IMR-90 (cell line): ENCODE measurements around the gene ESAM. TPM values are rescaled to one million over a fixed set of nuclear protein-coding genes. Genes with fewer than 3 reads are reported as not detected.

Experiments
- ATAC-seq: fragments of 200-7000 bp; cut with Tn5 transposase; 2 replicates; pipeline ENCODE4 v1.9.1; 2020; ENCODE audit warnings: low read depth, mild to moderate bottlenecking, moderate library complexity
- BruUV-seq: library from RNA; stranded (reverse); fragments of 400-500 nt; replicated peaks from 2 replicates; lab custom pipeline; 2021; lab: Mats Ljungman, UMichigan
- CTCF ChIA-PET: fragments of 300-600 bp; formaldehyde crosslinking; extraction: SDS; loops from one replicate; lab custom pipeline; 2021; ENCODE audit warnings: antibody characterized with exemption; lab: Yijun Ruan, JAX
- POLR2A ChIA-PET: fragments of 300-600 bp; sonication (Branson Sonifier 250); formaldehyde crosslinking; loops from one replicate; lab custom pipeline; 2022; ENCODE audit warnings: antibody characterized with exemption; ENCODE audit not compliant: unreplicated experiment; lab: Charles Lee
- DNase-seq: peaks from one replicate; pipeline ENCODE4 v3.0.0; 2013
- H2AFZ ChIP-seq: replicated peaks from 2 replicates; pipeline ENCODE3; 2013; ENCODE audit warnings: low read length, mild to moderate bottlenecking; ENCODE audit not compliant: poor library complexity
- H2AK5ac ChIP-seq: 2 replicates; pipeline ENCODE4 v1.6.1; 2013; ENCODE audit warnings: low read depth, low read length, inconsistent platforms
- H2AK9ac ChIP-seq: replicated peaks from 2 replicates; pipeline ENCODE3; 2013; ENCODE audit warnings: mild to moderate bottlenecking, low read depth, low read length, moderate library complexity; ENCODE audit not compliant: poor library complexity
- H2BK120ac ChIP-seq: 2 replicates; pipeline ENCODE4 v1.6.1; 2013; ENCODE audit warnings: low read depth, low read length, inconsistent platforms
- H2BK15ac ChIP-seq: 3 replicates; pipeline ENCODE4 v1.6.1; 2013; ENCODE audit warnings: low read depth, low read length, inconsistent platforms
- H2BK20ac ChIP-seq: 2 replicates; pipeline ENCODE4 v1.6.1; 2013; ENCODE audit warnings: low read depth, mild to moderate bottlenecking, inconsistent platforms, low read length, moderate library complexity
- H2BK5ac ChIP-seq: 2 replicates; pipeline ENCODE4 v1.6.1; 2013; ENCODE audit warnings: mild to moderate bottlenecking, low read depth, low read length, inconsistent platforms; ENCODE audit not compliant: poor library complexity, severe bottlenecking
- H3K14ac ChIP-seq: replicated peaks from 2 replicates; pipeline ENCODE4 v1.6.1; 2013; ENCODE audit warnings: low read depth, low read length, inconsistent platforms
- H3K18ac ChIP-seq: 2 replicates; pipeline ENCODE4 v1.6.1; 2013; ENCODE audit warnings: low read depth, low read length, control low read depth
- H3K23ac ChIP-seq: 2 replicates; pipeline ENCODE4 v1.6.1; 2013; ENCODE audit warnings: low read depth, low read length, inconsistent platforms
- H3K27ac ChIP-seq: 2 replicates; pipeline ENCODE4 v1.5.1; 2013; ENCODE audit warnings: mild to moderate bottlenecking, control low read depth, low read length; ENCODE audit not compliant: insufficient read depth
- H3K27me3 ChIP-seq: 2 replicates; pipeline ENCODE4 v1.6.1; 2013; ENCODE audit warnings: low read length; ENCODE audit not compliant: control insufficient read depth, insufficient read depth
- H3K36me3 ChIP-seq: 2 replicates; pipeline ENCODE4 v1.6.1; 2013; ENCODE audit warnings: low read length, mixed read lengths; ENCODE audit not compliant: control insufficient read depth, insufficient read depth
- H3K4ac ChIP-seq: 2 replicates; pipeline ENCODE4 v1.6.1; 2013; ENCODE audit warnings: low read depth, low read length, inconsistent platforms
- H3K4me1 ChIP-seq: 2 replicates; pipeline ENCODE4 v1.6.1; 2013; ENCODE audit warnings: low read length, mixed read lengths; ENCODE audit not compliant: control insufficient read depth, insufficient read depth
- H3K4me2 ChIP-seq: 2 replicates; pipeline ENCODE4 v1.6.1; 2013; ENCODE audit warnings: low read depth, mild to moderate bottlenecking, control low read depth, low read length, moderate library complexity
- H3K4me3 ChIP-seq: 2 replicates; pipeline ENCODE4 v1.5.1; 2013; ENCODE audit warnings: low read depth, mild to moderate bottlenecking, control low read depth, low read length, moderate library complexity; ENCODE audit not compliant: insufficient read depth
- H3K56ac ChIP-seq: 2 replicates; pipeline ENCODE4 v1.6.1; 2013; ENCODE audit warnings: low read length, inconsistent platforms; ENCODE audit not compliant: insufficient read depth; ENCODE audit errors: extremely low read depth
- H3K79me1 ChIP-seq, 2 experiments: 2 replicates each; pipeline ENCODE4 v1.6.1; 2013; ENCODE audit warnings: low read length in 2 of 2, inconsistent platforms in 1 of 2, low read depth in 1 of 2
- H3K9ac ChIP-seq: 2 replicates; pipeline ENCODE4 v1.6.1; 2013; ENCODE audit warnings: low read depth, low read length, control low read depth
- H3K9me1 ChIP-seq: 2 replicates; pipeline ENCODE4 v1.6.1; 2013; ENCODE audit warnings: low read length, inconsistent platforms; ENCODE audit not compliant: insufficient read depth
- H3K9me3 ChIP-seq: 2 replicates; pipeline ENCODE4 v1.6.1; 2013; ENCODE audit warnings: low read length; ENCODE audit not compliant: control insufficient read depth, insufficient read depth
- H4K20me1 ChIP-seq: 2 replicates; pipeline ENCODE4 v1.6.1; 2013; ENCODE audit warnings: low read length, inconsistent platforms; ENCODE audit not compliant: insufficient read depth
- H4K5ac ChIP-seq: 2 replicates; pipeline ENCODE4 v1.6.1; 2013; ENCODE audit warnings: mild to moderate bottlenecking, low read depth, low read length, control low read depth
- H4K8ac ChIP-seq, 2 experiments: 2 replicates each; pipeline ENCODE4 v1.6.1; 2013; ENCODE audit warnings: low read depth in 2 of 2, low read length in 2 of 2, control low read depth in 1 of 2, inconsistent platforms in 1 of 2
- H4K91ac ChIP-seq: 2 replicates; pipeline ENCODE4 v1.6.1; 2013; ENCODE audit warnings: low read depth, low read length, inconsistent platforms; ENCODE audit not compliant: insufficient read depth
- BHLHE40 ChIP-seq: fragments of 150-350 bp; IDR thresholded peaks from 2 replicates; pipeline ENCODE4 v1.6.1; 2016; ENCODE audit warnings: mild to moderate bottlenecking, low read depth, low read length
- CEBPB ChIP-seq: IDR thresholded peaks from 2 replicates; pipeline ENCODE4 v1.6.1; 2012; ENCODE audit warnings: low read depth, low read length, improper control_type of control experiment
- CTCF ChIP-seq: conservative IDR thresholded peaks from 2 replicates; pipeline ENCODE4 v1.5.1; 2012; ENCODE audit warnings: mild to moderate bottlenecking, low read depth, low read length, improper control_type of control experiment
- ELK1 ChIP-seq: fragments of 150-350 bp; IDR thresholded peaks from 2 replicates; pipeline ENCODE4 v1.6.1; 2016; ENCODE audit warnings: low read depth, mild to moderate bottlenecking, low read length, moderate library complexity, borderline replicate concordance
- FOS ChIP-seq: fragments of 150-350 bp; IDR thresholded peaks from 2 replicates; pipeline ENCODE4 v1.6.1; 2016; ENCODE audit warnings: low read depth, low read length
- MAFK ChIP-seq: IDR thresholded peaks from 2 replicates; pipeline ENCODE4 v1.6.1; 2012; ENCODE audit warnings: low read depth, low read length, improper control_type of control experiment
- MXI1 ChIP-seq: IDR thresholded peaks from 2 replicates; pipeline ENCODE4 v1.6.1; 2012; ENCODE audit warnings: low read depth, mild to moderate bottlenecking, low read length, moderate library complexity, borderline replicate concordance
- NFE2L2 ChIP-seq: fragments of 150-350 bp; IDR thresholded peaks from 2 replicates; pipeline ENCODE4 v1.6.1; 2016; ENCODE audit warnings: low read depth, mild to moderate bottlenecking, low read length
- RAD21 ChIP-seq: IDR thresholded peaks from 2 replicates; pipeline ENCODE4 v1.6.1; 2012; ENCODE audit warnings: low read length, improper control_type of control experiment
- SMC3 ChIP-seq: fragments of 150-350 bp; IDR thresholded peaks from 2 replicates; pipeline ENCODE4 v1.6.1; 2016; ENCODE audit warnings: low read depth, mild to moderate bottlenecking, antibody characterized with exemption, low read length, moderate library complexity
- USF2 ChIP-seq: fragments of 150-350 bp; IDR thresholded peaks from 2 replicates; pipeline ENCODE4 v1.6.1; 2017; ENCODE audit warnings: mild to moderate bottlenecking, antibody characterized with exemption, low read length, low read depth
- WGBS, 2 experiments: methylation state at CpG; one replicate each; pipeline versions ENCODE4 v1.1.5 to v1.1.7; 2013; ENCODE audit warnings: missing lambda C conversion rate in 2 of 2; ENCODE audit not compliant: insufficient read length in 1 of 2; ENCODE audit errors: extremely low coverage in 2 of 2; 5-methylcytosine and 5-hydroxymethylcytosine counted together
- dilution Hi-C: fragments of 300-500 bp; cut with HindIII; formaldehyde crosslinking; loops from one replicate; pipeline ENCODE4 v1.14.3; 2018; ENCODE audit warnings: low sequenced_read_pairs; ENCODE audit not compliant: unreplicated experiment
- in situ Hi-C: fragments of 300-500 bp; cut with MboI; formaldehyde crosslinking; loops from 3 replicates; pipeline ENCODE4 v1.14.3; 2019; ENCODE audit warnings: low sequenced_read_pairs, inconsistent platforms, mixed read lengths
- intact Hi-C: fragments of 100-400 bp; cut with micrococcal nuclease; formaldehyde crosslinking; loops from 2 replicates; pipeline ENCODE4 v1.10.0; 2022
- polyA plus RNA-seq, 3 experiments: library from polyadenylated mRNA; depleted of rRNA; stranded (reverse); fragments of >200 nt; gene quantifications; 2 replicates each; pipeline ENCODE4 v1.2.3, GENCODE V29; 2012; ENCODE audit warnings: low replicate concordance in 1 of 3
- total RNA-seq: library from RNA; depleted of rRNA; stranded (reverse); fragments of >200 nt; gene quantifications from 2 replicates; pipeline ENCODE4 v1.2.3, GENCODE V29; 2012

ESAM gene
- total and polyA plus RNA-seq, 2 of the 4 experiments (the other 2 are of a cell fraction) = under 0.01 to 0.12 TPM

GRCh38 chr11:124758355-124759265 is 3.5 kb downstream of the ESAM start (continued):
- no peak for TF ChIP-seq MXI1
- peak; percentile 39 for TF ChIP-seq RAD21
- TF ChIP-seq NFE2L2 = no peak

- H3K9me1 ChIP-seq = peaks cover 12% of the 10 kb centered on the region
- no peak overlapping the region for H2AK9ac ChIP-seq
- no peak overlapping the region for H3K23ac ChIP-seq
- H3K79me1 ChIP-seq = no peaks in the 10 kb centered on the region
- H2AFZ ChIP-seq = no peak overlapping the region
- 0 out of 2 replicates have a peak, but pooled peaks cover under 1% of the 10 kb centered on the region for H4K20me1 ChIP-seq
- no peak overlapping the region for H2BK20ac ChIP-seq
- no peak overlapping the region for H4K5ac ChIP-seq
- intact Hi-C loops = no loop called here
- dilution Hi-C loops = no loop called here
- no TSS peak for BruUV-seq
- H2AK5ac ChIP-seq = no peak overlapping the region
- 60% methylated on average over 1 of the region's 3 CpGs; no CpG with 5 or more reads in 1 of the 2 experiments for WGBS, 2 experiments
- no peak overlapping the region for H2BK5ac ChIP-seq
- DNase-seq (no peak), ATAC-seq (no peak)
- H3K4me1 ChIP-seq = peaks cover 4% of the 10 kb centered on the region; the same call in 1 of the 2 replicates
- H2BK15ac ChIP-seq = no peak overlapping the region
- CTCF ChIA-PET = interaction anchor here (1.8 kb wide), 1 partner anchor 11 kb away, joined by 5 read pairs; no protein-coding TSS in a partner anchor
- H3K4me3 ChIP-seq = no peak overlapping the region
- no peak overlapping the region for H3K4me2 ChIP-seq
- in situ Hi-C loops = no loop called here
- H4K91ac ChIP-seq = no peak overlapping the region
- H2BK120ac ChIP-seq = no peak overlapping the region
- H3K4ac ChIP-seq = no peak overlapping the region
- no peak overlapping the region for H3K18ac ChIP-seq
- peaks cover 14% of the 10 kb centered on the region; the same call in 1 of the 2 replicates for H3K27me3 ChIP-seq
- no peak overlapping the region for H3K9ac ChIP-seq
- H3K14ac ChIP-seq = no peak overlapping the region
- POLR2A ChIA-PET = no interaction called here
- no peaks in the 10 kb centered on the region for H3K36me3 ChIP-seq
- H4K8ac ChIP-seq = no peak overlapping the region
- H3K27ac ChIP-seq = no peak overlapping the region
- no peak overlapping the region for H3K56ac ChIP-seq
- H3K9me3 ChIP-seq = no peaks in the 10 kb centered on the region
- TF ChIP-seq BHLHE40 (no peak), USF2 (no peak), SMC3 (no peak), RAD21 (no peak), FOS (no peak), MAFK (no peak), CEBPB (no peak), CTCF (no peak), ELK1 (no peak), NFE2L2 (no peak)
These were observed 4.8 kb downstream of the ESAM start for GRCh38 chr11:124757320-124757719.
